Memory B cell (primary cell): ENCODE measurements around the gene CDH16.
"Not testable (repeated sequence)": the region's sequence is repeated elsewhere in the genome, so short reads cannot be mapped to it uniquely, and the experiment has no call there.

Experiments used
- ATAC-seq: fragments of 150-1000 bp; cut with Tn5 transposase; 2 replicates; pipeline ENCODE4 v1.10.0; 2021; ENCODE audit warnings: low read depth, mild to moderate bottlenecking, moderate library complexity
- DNase-seq, 2 donors: peaks; one replicate each; pipeline ENCODE4 v3.0.0; 2022; ENCODE audit warnings: low spot score in 2 of 2
- H3K27ac Mint-ChIP-seq: one replicate; pipeline ENCODE4 v1.8.0; 2022; ENCODE audit warnings: mild to moderate bottlenecking, moderate library complexity, mixed read lengths
- H3K27me3 Mint-ChIP-seq: one replicate; pipeline ENCODE4 v1.8.0; 2022; ENCODE audit warnings: mixed read lengths
- H3K36me3 Mint-ChIP-seq: one replicate; pipeline ENCODE4 v1.8.0; 2022; ENCODE audit warnings: mild to moderate bottlenecking, mixed read lengths
- H3K4me1 Mint-ChIP-seq: one replicate; pipeline ENCODE4 v1.8.0; 2022; ENCODE audit warnings: mixed read lengths
- H3K4me3 Mint-ChIP-seq: one replicate; pipeline ENCODE4 v1.8.0; 2022; ENCODE audit warnings: mild to moderate bottlenecking, moderate library complexity, mixed read lengths
- H3K9me3 Mint-ChIP-seq: one replicate; pipeline ENCODE4 v1.8.0; 2022; ENCODE audit warnings: mixed read lengths

CDH16 gene

GRCh38 chr16:66878067-66878466 lies 40.6 kb downstream of the CDH16 start:
- no peaks in the 10 kb centered on the region for H3K36me3 Mint-ChIP-seq
- H3K4me1 Mint-ChIP-seq = peaks cover 13% of the 10 kb centered on the region
- no peak overlapping the region for H3K27ac Mint-ChIP-seq
- ATAC-seq (no peak), DNase-seq (no peak)
- no peak overlapping the region for H3K4me3 Mint-ChIP-seq
- peaks cover 2% of the 10 kb centered on the region for H3K9me3 Mint-ChIP-seq
- H3K27me3 Mint-ChIP-seq = peaks cover 1% of the 10 kb centered on the region

- ATAC-seq = no peak
- peaks cover 2% of the 10 kb centered on the region for H3K9me3 Mint-ChIP-seq
Observed at GRCh38 chr16:66874079-66874775, 44.5 kb downstream of the CDH16 start.

GRCh38 chr16:66873685-66874055 lies 45.0 kb downstream of the CDH16 start:
- ATAC-seq = no peak
- H3K36me3 Mint-ChIP-seq = no peaks in the 10 kb centered on the region
- no peak overlapping the region for H3K4me3 Mint-ChIP-seq
- peaks cover 1% of the 10 kb centered on the region for H3K27me3 Mint-ChIP-seq
- no peak for DNase-seq
- peaks cover 11% of the 10 kb centered on the region for H3K4me1 Mint-ChIP-seq
- peaks cover 2% of the 10 kb centered on the region for H3K9me3 Mint-ChIP-seq
- H3K27ac Mint-ChIP-seq = peak overlapping the region; percentile 49

More at GRCh38 chr16:66874079-66874775, 44.5 kb downstream of the CDH16 start:
- H3K27me3 Mint-ChIP-seq = peaks cover 1% of the 10 kb centered on the region
- H3K27ac Mint-ChIP-seq = no peak overlapping the region
- H3K36me3 Mint-ChIP-seq = no peaks in the 10 kb centered on the region
- no peak for DNase-seq
- peak overlapping the region; percentile 46 for H3K4me3 Mint-ChIP-seq
- peaks cover 11% of the 10 kb centered on the region for H3K4me1 Mint-ChIP-seq

- H3K4me3 Mint-ChIP-seq = peak overlapping the region; percentile 83
- no peaks in the 10 kb centered on the region for H3K36me3 Mint-ChIP-seq
- peaks cover 11% of the 10 kb centered on the region for H3K4me1 Mint-ChIP-seq
- H3K27ac Mint-ChIP-seq = peak overlapping the region; percentile 49
- ATAC-seq = peak; percentile 95
- peaks cover 2% of the 10 kb centered on the region for H3K9me3 Mint-ChIP-seq
- DNase-seq = peak; percentile 84 to 87
- H3K27me3 Mint-ChIP-seq = peaks cover 1% of the 10 kb centered on the region
Observed at GRCh38 chr16:66872943-66873684, 45.6 kb downstream of the CDH16 start.

- Mint-ChIP-seq H3K36me3 (no peaks in the 10 kb centered on the region), H3K27me3 (peaks cover 3% of the 10 kb centered on the region), H3K4me1 (peaks cover 13% of the 10 kb centered on the region), H3K27ac (no peak overlapping the region), H3K9me3 (peaks cover 2% of the 10 kb centered on the region), H3K4me3 (peak overlapping the region; percentile 83)
- ATAC-seq (no peak), DNase-seq (no peak)
Observed at GRCh38 chr16:66872559-66872942, 46.1 kb downstream of the CDH16 start.

- H3K27ac Mint-ChIP-seq = no peak overlapping the region
- no peak overlapping the region for H3K4me3 Mint-ChIP-seq
- H3K4me1 Mint-ChIP-seq = peaks cover 13% of the 10 kb centered on the region
- H3K9me3 Mint-ChIP-seq = peaks cover 2% of the 10 kb centered on the region
- ATAC-seq (no peak), DNase-seq (no peak)
- H3K36me3 Mint-ChIP-seq = no peaks in the 10 kb centered on the region
- peaks cover 3% of the 10 kb centered on the region for H3K27me3 Mint-ChIP-seq
Observed at GRCh38 chr16:66871840-66872239, 46.8 kb downstream of the CDH16 start.

GRCh38 chr16:66871363-66871762 lies 47.3 kb downstream of the CDH16 start:
- not testable (repeated sequence) for DNase-seq, H3K4me3 Mint-ChIP-seq, H3K9me3 Mint-ChIP-seq, H3K27me3 Mint-ChIP-seq, H3K36me3 Mint-ChIP-seq, ATAC-seq, H3K27ac Mint-ChIP-seq
- H3K4me1 Mint-ChIP-seq = peaks cover 13% of the 10 kb centered on the region

GRCh38 chr16:66869424-66869823 lies 49.3 kb downstream of the CDH16 start:
- no peak overlapping the region for H3K27ac Mint-ChIP-seq
- DNase-seq = no peak
- H3K9me3 Mint-ChIP-seq = no peaks in the 10 kb centered on the region
- peaks cover 13% of the 10 kb centered on the region for H3K4me1 Mint-ChIP-seq
- no peak for ATAC-seq
- peaks cover 4% of the 10 kb centered on the region for H3K27me3 Mint-ChIP-seq
- no peak overlapping the region for H3K4me3 Mint-ChIP-seq
- H3K36me3 Mint-ChIP-seq = no peaks in the 10 kb centered on the region

- Mint-ChIP-seq H3K36me3 (no peaks in the 10 kb centered on the region), H3K4me3 (no peak overlapping the region), H3K4me1 (peaks cover 2% of the 10 kb centered on the region), H3K9me3 (no peaks in the 10 kb centered on the region), H3K27ac (no peak overlapping the region), H3K27me3 (peaks cover 5% of the 10 kb centered on the region)
- DNase-seq = no peak
- no peak for ATAC-seq
Observed at GRCh38 chr16:66863707-66864106, 55.0 kb downstream of the CDH16 start.

GRCh38 chr16:66862023-66862520 lies 56.6 kb downstream of the CDH16 start:
- Mint-ChIP-seq H3K27me3 (peaks cover 3% of the 10 kb centered on the region), H3K4me1 (peaks cover 2% of the 10 kb centered on the region), H3K4me3 (no peak overlapping the region), H3K9me3 (no peaks in the 10 kb centered on the region), H3K27ac (no peak overlapping the region), H3K36me3 (no peaks in the 10 kb centered on the region)
- no peak for DNase-seq
- ATAC-seq = no peak

GRCh38 chr16:66859397-66860068 lies 59.2 kb downstream of the CDH16 start:
- Mint-ChIP-seq H3K27ac (no peak overlapping the region), H3K4me3 (no peak overlapping the region), H3K9me3 (no peaks in the 10 kb centered on the region), H3K27me3 (peaks cover 2% of the 10 kb centered on the region), H3K4me1 (peaks cover 4% of the 10 kb centered on the region), H3K36me3 (no peaks in the 10 kb centered on the region)
- DNase-seq (no peak), ATAC-seq (no peak)

GRCh38 chr16:66858740-66859396 lies 59.8 kb downstream of the CDH16 start:
- H3K9me3 Mint-ChIP-seq = no peaks in the 10 kb centered on the region
- H3K4me1 Mint-ChIP-seq = peaks cover 4% of the 10 kb centered on the region
- no peak overlapping the region for H3K4me3 Mint-ChIP-seq
- ATAC-seq (no peak), DNase-seq (no peak)
- H3K27ac Mint-ChIP-seq = no peak overlapping the region
- H3K27me3 Mint-ChIP-seq = peaks cover 2% of the 10 kb centered on the region
- H3K36me3 Mint-ChIP-seq = no peaks in the 10 kb centered on the region
